Fibroblast of peridontal ligament (primary cell): Measurements from ENCODE around the gene CHST8.

Experiments
- DNase-seq: peaks from one replicate; pipeline ENCODE4 v3.0.0-alpha.2; 2010; ENCODE audit errors: extremely low read depth

CHST8 gene

DNA sequence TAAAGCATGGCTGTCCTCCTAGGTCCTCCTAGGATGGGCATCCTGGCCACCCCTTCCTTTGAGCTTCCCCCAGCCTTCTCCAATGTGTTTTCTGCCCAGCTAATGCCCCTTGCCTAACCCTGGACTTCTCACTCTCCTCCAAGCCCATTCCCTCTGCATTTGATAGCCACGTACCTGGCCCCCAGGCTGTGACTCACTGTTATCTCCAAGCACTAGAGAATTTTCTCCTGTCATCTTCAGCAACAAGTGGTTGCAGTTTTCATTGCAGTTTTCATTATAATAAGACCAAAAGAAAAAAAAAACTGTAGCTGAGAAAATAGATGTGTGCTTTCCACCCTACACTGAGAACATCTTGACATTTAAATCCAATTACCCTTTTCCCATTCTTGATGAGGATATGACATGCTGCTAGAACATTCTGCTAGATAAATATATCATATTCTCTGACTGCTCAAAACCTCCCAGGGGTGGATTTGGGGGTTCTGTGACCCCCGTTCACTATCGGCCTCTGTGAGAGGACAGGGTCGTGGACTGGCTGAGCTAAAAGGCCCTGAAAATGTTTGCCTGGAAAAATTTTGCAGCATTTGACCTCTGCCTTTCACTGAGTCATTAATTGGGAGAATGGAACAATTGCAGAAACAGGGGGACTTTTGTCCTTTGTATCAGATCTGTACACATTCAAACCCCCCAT is 116.1 kb downstream of the CHST8 start:
- no peak for DNase-seq

DNA sequence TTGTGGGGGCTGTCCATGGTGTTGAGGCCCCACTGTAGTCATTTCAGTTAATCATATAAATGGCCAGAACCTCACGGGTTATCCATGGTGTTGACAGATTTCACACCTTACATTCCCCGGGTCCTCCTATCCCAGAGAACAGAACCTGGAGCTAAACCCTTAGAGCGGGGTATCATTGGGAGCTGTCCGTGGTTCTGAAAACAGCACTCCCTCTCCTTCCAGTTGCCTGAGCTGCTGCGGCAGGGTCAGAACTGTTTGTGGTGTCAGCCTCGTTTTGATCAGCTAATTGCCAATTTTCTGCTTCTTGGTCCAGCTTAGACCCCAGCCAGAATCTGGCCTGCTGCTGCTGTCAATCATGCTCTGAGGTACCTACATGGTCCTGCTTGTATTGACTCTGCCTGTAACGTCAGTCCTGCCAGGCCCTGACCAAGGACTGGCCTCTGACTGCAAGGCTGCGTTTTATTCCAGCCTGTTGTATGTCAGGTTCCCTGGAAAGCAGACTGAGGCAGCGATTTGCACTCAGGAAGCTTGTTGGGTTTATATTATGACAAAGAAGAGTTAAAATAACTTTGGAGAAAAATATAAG is 119.2 kb downstream of the CHST8 start:
- DNase-seq, result peak; percentile 30

DNA sequence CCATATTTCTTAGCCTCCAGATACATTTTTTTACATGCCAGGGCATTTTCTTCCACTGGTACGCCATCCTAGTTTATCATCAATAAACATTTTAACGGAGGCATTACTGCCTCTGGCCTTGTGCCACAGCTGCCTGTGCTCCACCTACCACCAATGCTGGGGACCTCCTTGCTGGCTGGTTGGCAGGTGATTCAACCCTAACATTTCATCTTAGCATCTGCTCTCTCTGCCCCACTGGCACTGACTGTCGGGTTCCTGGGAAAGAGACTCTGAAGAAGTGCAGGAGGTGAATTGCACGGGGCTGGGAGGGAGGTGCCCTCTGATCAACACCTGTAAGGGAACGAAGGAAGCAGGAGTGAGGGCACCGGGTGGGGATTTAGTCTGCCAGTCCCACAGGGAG is 123.5 kb downstream of the CHST8 start:
- no peak for DNase-seq

DNA sequence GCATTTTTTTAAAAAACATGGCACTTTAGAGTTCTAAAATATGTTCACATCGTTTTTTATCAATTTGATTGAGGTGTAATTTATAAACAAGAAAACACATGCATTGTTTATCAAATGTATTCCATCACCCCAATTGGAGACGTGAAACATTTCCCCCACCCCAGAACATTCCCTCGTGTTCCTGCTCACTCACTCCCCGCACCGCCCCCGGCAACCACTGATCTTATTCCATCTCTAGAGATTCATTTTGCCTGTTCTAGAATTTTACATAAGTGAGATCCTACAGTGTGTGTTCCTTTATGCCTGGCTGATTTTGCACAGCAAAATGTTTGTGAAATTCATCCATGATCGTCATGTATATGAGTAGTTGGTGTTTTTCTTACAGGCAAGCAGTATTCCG is 124.4 kb downstream of the CHST8 start:
- no peak for DNase-seq

DNA sequence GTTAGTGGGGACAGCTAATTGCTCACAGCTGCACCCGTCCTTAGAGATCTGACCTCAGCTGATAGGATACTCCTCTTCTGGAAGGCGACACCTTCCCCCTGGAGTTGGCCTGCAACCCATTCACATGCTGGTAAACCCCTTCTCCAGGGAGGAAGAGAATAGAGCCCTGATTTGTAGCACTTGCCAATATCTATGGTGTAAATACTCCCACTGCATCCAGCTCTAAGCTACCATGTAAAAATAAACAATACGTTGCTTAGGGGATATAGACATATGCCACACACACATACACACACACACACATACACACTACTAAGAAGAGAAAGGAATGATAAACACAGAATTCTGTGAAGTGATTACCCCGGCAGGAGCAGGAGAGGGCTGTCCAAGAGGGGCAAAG is 125.5 kb downstream of the CHST8 start:
- no peak for DNase-seq

DNA sequence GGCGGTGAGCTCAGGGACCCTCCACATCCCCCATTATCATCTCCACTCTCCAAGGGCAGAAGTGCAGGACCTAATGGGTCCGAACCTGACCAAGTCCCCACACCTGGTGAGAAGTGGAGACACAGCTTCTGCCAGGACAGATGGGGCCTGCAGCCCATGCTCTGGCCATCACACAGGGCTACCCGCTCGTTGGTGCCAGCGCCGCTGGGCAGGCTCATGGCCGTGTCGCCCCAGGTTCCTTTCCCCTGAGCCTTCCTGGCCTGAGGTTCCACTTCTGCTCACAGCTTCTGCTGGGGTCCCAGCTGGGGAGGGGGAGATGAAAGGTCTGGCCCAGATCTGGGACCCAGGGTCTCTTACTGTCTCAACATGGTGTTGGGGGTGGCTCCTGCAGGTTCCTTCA is 126.5 kb downstream of the CHST8 start:
- DNase-seq, result no peak

DNA sequence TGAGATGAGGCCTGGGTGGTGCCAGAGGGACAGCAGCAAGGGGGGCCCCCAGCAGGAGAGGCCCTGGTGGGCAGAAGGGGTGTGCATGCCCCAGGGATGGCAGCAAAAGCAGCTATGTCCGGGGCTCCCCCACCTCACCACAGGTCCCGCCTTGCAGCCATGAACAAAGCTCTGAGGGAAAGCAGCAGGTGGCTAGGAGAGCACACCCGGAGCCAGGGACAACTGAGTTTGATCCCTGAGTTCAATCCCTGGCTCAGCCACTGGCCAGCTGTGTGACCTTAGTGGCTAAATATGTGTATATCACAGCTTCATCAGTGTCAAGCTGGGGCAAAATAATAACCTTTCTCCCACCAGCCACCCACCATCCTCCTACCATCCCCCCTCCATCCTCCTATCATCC is 127.3 kb downstream of the CHST8 start:
- no peak for DNase-seq

DNA sequence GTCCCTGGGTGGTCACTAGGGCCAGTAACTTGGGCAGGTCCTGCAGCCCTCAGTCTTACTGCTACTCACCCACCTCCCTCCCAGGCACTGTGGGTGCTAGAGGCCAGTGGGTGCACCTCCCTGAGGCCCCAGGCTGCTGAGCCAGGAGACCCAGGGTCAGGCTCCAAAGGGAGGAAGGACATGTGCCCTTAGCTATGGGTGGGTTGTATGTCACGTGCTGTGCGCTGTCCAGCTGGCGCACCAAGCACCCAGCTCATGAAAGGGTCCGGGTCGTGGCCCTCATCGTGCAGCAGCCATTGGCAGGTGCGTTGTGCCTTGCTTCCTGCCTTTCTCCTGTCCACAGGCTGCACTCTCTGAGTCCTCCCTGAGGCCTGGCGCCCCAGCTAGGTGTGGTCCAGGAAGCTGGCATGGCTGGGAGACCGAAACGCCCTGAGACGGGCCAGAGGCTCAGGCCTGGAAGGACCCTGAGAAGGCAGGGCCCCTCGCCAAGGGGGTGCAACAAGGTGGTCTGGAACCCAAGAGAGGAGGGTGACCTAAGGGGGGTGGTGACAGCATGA is 127.9 kb downstream of the CHST8 start:
- no peak for DNase-seq

DNA sequence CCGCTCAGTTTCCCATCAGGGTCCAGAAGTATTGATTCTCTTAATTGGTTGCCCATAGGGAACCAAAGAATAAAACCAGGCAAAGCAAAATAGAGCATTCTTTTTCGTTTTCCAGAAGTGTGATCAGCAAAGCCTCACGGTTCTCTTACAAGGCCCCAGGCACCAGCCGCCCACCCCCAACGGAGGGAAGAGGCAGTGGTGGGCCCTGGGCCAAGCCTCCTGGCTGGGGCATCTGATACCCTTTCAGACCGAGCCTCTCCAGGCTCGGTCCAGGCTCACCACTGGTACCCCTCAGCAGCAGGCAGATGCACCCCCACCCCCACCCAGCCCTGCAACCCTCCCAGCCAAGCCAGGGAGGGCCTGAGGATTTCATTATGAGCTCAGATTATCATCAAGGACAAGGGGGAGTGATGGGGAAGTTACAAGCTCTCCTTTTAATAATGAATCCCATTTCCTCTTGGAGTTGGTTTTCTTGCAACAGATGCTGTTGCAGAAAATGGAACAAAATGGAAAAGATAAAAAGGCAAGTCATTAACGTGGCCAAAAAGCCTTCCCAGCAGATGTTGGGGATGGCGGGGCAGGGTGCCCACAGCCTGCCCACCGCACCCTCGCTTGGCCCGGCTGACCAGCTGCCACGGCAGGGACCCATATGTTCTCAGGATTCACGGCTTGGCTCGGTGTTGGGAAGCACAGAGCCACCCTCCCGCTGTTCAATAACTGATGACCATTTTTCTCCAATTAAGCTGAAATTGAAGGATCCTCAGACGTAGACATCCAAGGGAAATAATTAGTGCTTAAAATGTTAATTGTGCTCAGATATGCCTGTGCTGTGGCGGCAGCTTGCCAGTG is 129.1 kb downstream of the CHST8 start:
- no peak for DNase-seq

DNA sequence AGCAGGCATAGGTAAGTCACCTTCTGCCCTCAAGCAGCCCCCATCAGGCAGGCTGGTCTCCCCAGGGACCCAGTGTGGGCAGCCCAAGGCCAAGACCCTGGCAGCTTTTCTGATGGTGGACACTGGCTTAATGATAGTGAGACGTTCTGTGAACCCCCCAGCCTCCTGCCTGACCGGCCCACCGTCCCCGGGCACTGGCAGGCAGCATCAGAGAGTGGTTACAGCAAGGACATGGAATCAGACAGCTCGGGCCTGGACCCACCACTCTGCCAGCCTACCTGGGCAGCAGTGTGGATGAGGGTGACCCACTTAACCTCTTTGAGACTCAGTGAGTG is 129.7 kb downstream of the CHST8 start:
- no peak for DNase-seq

DNA sequence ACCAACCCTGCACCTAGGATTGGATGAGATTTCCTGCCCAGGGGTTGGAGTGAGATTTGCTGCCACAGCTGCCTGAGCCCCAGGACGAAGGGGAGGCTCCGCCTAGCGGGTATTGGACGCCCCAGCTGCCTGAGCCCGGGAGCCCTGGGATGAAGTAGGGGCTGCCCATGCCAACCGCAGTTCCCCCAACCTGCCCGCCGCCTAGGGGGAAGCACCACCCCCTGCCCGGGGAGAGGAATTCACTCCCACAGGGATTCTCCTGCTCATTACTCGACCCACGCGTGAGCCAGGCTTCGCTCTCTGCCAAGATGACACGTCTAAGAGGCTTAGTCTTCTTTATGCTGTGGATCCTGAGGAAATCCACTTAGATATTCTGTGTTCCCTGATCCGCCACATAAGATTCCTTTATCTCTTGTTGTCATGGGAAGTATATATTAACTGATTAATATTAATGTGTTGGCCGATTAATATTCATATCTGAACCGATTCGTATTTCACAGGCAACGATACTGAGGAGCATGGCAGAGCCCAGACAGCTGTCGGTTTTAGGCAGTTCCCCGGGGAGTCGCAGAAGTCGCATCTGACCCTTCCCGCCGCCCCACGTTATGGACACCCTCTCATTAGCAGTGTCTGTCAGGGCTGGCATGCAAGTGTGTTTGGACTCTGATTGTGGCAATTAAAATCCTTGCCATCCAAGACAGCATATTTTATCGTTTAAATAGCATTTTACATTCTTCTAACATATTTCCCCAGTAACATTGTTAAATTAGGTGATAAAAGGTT is 130.5 kb downstream of the CHST8 start:
- no peak for DNase-seq

DNA sequence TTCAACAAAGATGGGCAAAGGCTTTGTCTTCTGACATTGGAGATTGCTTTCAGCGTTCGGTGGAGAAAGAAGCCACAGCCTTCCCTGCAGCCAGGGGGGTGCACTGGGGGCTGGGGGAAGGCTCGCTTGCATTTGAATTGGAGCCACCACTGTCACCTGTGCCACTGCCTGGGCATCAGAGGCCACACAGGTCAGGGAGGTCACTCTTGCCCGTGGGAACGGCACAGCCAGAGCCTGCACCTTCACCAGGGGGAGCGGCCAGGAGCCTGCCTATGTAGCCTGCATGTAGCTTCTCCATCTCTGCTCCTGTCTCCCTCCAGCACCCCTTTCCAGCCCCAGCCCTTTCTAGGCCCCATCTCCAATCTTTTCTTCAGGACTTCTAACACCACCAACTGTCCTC is 131.2 kb downstream of the CHST8 start:
- no peak for DNase-seq

DNA sequence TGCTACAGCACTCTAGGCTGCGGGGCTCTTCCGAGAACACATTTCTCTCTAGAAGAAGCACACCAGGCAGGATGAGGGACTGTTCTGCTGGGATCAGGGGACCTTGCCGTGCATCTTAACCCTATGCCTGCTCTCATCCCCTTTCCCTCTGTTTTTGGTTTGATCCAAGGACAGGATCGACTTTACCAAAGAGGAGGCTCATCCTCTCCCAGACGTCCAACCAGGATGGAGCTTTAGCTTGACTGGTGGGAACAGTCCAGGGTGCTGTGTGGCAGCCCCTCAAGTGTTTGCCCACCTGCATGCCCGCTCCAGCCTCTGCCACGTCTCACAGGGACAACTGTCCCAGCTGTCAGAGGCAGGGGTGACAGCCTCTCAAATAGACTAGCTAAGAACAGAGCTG is 132.6 kb downstream of the CHST8 start:
- DNase-seq, result no peak

DNA sequence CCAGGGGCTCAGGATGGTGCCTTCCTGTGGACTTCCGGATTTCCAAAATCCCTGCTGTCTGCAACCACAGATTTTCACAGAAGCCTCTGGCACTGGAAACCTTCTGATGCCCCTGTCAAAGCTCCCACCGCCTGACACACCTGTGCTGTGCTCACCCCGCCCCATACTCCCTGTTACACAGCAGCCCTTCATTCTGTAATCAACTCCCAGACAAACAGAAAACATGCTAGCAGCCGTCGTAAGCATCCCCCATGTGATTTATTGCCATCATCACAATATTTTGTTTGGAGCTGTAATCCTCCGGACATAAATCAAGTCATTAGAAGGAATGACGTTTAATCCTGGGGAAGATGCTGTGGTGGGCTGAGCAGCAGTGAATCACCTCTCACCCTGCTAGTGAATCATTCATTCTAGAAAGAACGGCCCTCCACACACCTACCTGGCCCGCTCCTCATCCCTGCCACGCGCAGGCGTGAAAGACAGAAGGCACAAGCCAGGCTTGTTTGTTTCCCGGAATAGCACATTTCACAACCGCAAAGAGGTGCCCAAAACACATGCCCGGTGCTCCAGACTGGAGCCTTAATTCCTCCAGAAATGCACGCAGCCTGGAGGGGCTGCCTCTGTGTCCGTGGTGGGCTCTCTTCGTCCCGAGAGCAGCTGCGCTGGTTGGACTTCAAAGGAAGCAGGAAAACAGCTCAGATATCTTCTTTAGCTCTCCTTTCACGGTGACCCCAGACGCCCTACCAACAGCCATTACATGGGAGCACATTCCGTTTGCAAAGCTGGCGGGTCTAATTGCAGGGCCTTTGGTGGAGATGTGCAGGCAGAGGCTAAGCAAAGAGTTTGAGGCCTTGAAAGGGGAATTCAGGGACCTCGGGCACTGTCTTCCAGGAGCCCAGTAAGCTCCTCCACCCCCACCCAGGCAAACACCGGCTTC is 133.6 kb downstream of the CHST8 start:
- no peak for DNase-seq

DNA sequence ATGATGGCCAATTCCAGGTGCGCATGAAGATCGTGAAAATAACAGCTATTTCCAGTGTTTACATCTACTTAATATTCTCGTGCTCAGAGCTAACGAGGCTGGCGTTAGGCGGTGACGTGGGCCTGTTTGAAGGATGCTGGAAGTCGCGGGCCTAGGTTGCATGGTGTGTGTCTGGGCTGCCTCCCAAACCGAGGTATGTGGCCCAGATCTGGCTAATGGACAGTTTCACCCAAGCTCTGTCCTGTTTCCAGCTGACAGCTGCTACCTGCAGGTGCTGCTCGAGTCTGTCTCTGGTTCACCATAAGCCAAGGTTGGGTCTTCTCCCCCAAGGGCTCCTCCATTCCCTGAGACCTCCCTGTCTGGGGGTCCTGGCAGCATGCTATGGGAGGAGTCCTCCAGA is 134.4 kb downstream of the CHST8 start:
- DNase-seq, result no peak

DNA sequence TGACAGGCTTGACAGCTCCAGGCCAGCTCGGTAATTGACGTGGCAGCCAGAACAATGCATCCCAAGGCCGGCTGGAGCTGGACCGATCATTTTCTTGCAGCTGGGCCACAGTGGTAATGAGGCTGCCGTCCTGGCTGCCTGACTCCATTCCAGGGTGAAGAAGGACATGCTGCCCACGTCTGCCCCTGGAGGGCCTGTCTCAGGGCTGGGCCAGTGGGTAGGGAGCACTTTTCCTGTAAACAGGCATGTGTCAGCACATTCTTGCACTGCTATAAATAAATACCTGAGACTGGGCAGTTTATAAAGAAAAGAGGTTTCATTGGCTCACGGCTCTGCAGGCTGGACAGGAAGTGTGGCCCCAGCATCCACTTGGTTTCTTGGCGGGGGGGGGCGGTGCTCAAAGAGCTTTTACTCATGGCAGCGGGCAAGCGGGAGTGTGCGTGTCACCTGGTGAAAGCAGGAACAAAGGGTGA is 136.8 kb downstream of the CHST8 start:
- no peak for DNase-seq

DNA sequence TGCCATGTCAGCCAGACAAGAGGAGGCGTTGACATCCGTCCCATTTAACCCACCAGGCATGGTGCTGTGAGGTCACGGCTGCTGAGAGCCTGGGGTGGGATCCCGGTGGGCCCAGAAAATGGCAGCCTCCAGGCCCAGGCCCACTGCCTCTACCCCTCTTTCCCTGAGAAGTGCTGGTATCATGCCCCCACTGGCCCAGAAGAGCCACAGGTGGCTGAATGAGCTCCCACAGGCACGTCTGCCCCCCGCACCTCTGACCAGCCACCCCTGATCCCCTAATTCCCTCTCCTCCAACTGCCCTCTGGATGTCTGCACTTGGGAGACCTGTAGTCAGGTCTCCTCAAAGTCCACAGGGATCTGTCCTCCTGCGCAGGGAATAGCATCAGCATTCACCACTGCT is 137.6 kb downstream of the CHST8 start:
- DNase-seq, result no peak

DNA sequence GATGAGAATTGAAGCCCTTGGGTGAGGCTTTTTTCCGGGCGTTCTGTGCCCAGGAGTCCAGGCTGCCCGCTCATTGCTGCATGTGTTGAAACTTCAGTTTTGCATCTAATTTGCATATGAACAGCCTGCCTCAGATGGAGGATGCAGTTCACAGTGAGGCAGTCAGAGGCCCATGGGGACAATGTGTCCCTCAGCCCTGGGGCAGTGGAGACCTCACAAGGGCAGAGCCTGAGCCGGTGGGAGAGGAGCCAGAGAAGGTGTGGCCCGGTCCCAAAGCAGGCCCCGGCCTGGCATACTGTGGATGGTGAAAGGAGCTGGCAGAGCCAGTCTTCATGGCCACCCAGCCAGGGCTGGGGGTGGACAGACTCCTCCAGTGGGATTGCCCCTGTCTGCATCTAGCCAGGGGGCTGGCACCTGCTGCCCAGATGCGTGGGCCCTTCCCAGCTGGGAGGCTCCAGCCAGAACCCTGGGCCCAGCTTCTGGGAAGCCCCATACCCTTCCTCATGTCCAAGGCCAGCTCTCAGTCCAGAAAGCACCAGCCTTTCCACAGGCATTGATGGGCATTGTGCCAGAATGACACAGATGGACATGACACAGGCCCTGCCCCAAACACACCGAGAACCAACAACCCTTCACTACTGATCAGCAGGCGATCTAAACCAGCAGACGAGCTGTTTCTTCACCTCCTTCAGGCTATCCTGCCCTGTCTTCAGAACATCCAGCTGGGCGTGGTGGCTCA is 142.0 kb downstream of the CHST8 start:
- DNase-seq, result no peak

DNA sequence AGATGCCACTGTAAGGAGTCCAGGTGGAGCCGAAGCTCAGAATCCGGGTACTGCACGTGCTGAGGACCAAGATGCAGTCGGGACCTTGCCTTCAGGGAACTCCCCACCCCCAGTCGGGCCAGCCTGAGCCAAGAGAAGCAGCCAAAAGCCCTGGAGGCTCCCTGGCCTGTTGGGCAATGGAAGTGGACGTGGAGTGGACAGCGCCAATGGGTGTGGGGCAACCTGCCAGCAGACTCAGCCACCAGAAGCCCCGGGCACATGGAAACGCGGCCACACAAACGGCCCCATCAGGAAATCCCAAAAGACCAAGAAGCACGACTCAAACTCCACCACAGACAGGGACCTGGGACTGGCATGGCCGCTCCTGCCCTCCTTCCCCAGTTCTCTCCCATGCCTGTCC is 144.9 kb downstream of the CHST8 start:
- DNase-seq, result no peak

DNA sequence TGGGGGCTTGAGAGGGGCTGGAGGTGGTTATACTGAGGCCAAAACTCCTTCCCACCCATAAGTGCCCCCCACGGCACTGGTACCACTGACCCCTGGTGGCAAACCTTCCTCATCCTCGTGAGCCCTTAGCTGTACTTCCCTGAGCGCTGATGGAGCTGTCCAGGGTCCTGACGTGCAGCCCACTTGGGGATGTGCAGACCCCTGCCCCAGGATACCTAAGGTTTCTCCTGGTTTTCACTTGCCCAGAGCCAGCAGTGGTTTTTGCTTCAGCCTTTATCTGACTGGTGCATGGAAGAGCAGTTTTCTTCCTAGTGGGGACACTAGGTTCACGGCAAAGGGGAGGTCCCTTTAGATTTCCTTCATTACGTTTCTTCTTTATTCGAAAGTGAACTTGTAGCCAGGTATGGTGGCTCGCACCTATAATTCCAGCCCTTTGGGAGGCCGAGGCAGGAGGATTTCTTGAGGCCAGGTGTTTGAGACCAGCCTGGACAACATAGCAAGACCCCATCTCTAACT is 146.2 kb downstream of the CHST8 start:
- no peak for DNase-seq
